Loucy (cell line): Measurements from ENCODE around the gene L1CAM.
A peak's percentile ranks its signal among the peaks of the same experiment; 100 is the strongest.

Source experiments
- H2AFZ ChIP-seq: fragments of 200-600 bp; sonication (generic); 2 replicates; pipeline ENCODE4 v1.6.0; 2016; ENCODE audit warnings: antibody characterized with exemption, mild to moderate bottlenecking, low read length, moderate library complexity
- H3F3A ChIP-seq: fragments of 200-600 bp; 2 replicates; pipeline ENCODE4 v1.6.0; 2016; ENCODE audit warnings: antibody characterized with exemption, low read depth, mild to moderate bottlenecking
- H3K27me3 ChIP-seq: fragments of 200-600 bp; sonication (generic); 2 replicates; pipeline ENCODE4 v1.6.1; 2014; ENCODE audit warnings: low read length, mild to moderate bottlenecking; ENCODE audit not compliant: insufficient read depth, poor library complexity, severe bottlenecking
- H3K36me3 ChIP-seq: fragments of 200-600 bp; sonication (generic); 2 replicates; pipeline ENCODE4 v1.6.1; 2016; ENCODE audit warnings: low read length; ENCODE audit not compliant: insufficient read depth
- H3K4me1 ChIP-seq: fragments of 200-600 bp; sonication (generic); 2 replicates; pipeline ENCODE4 v1.5.1; 2014; ENCODE audit warnings: low read length, mild to moderate bottlenecking; ENCODE audit not compliant: insufficient read depth, poor library complexity, severe bottlenecking
- H3K4me2 ChIP-seq: fragments of 200-600 bp; sonication (generic); 2 replicates; pipeline ENCODE4 v1.6.0; 2014; ENCODE audit warnings: antibody characterized with exemption, low read length, low read depth, mild to moderate bottlenecking; ENCODE audit not compliant: poor library complexity, severe bottlenecking
- H3K4me3 ChIP-seq: fragments of 200-600 bp; sonication (generic); 2 replicates; pipeline ENCODE4 v1.5.1; 2014; ENCODE audit warnings: low read length, mild to moderate bottlenecking, mixed read lengths; ENCODE audit not compliant: poor library complexity, severe bottlenecking
- H3K79me2 ChIP-seq: fragments of 200-600 bp; sonication (generic); 2 replicates; pipeline ENCODE4 v1.6.1; 2014; ENCODE audit warnings: low read length; ENCODE audit not compliant: insufficient read depth
- H3K9ac ChIP-seq: fragments of 200-600 bp; sonication (generic); 2 replicates; pipeline ENCODE4 v1.6.0; 2014; ENCODE audit warnings: mild to moderate bottlenecking, low read depth, low read length, moderate library complexity; ENCODE audit not compliant: poor library complexity, severe bottlenecking
- H3K9me2 ChIP-seq: fragments of 200-600 bp; sonication (generic); replicated peaks from 2 replicates; pipeline ENCODE4 v1.6.1; 2016; ENCODE audit warnings: low read depth, low read length, mixed read lengths
- H3K9me3 ChIP-seq: fragments of 200-600 bp; sonication (generic); 2 replicates; pipeline ENCODE4 v1.6.1; 2014; ENCODE audit warnings: mild to moderate bottlenecking, antibody characterized with exemption, low read length, low read depth; ENCODE audit not compliant: insufficient read depth
- H4K20me1 ChIP-seq: fragments of 200-600 bp; sonication (generic); 2 replicates; pipeline ENCODE4 v1.6.0; 2014; ENCODE audit warnings: antibody characterized with exemption, low read length, mild to moderate bottlenecking; ENCODE audit not compliant: insufficient read depth, poor library complexity, severe bottlenecking
- CTCF ChIP-seq: fragments of 200-600 bp; sonication (generic); conservative IDR thresholded peaks from 2 replicates; pipeline ENCODE4 v1.5.1; 2014; ENCODE audit warnings: mild to moderate bottlenecking, antibody characterized with exemption, low read length
- EZH2phosphoT487 ChIP-seq: fragments of 200-600 bp; IDR thresholded peaks from 2 replicates; pipeline ENCODE4 v1.6.1; 2018; ENCODE audit warnings: antibody characterized with exemption, mild to moderate bottlenecking, moderate library complexity, borderline replicate concordance

L1CAM gene

GRCh38 chrX:153878969-153879653 is 6.9 kb downstream of the L1CAM start:
- H3K9me3 ChIP-seq: no peaks in the 10 kb centered on the region
- H2AFZ ChIP-seq: no peak overlapping the region
- no peaks in the 10 kb centered on the region for H3K27me3 ChIP-seq
- no peak overlapping the region for H3K4me2 ChIP-seq
- no peaks in the 10 kb centered on the region for H3F3A ChIP-seq
- TF ChIP-seq EZH2phosphoT487 (no peak), CTCF (no peak)
- H3K9me2 ChIP-seq: no peaks in the 10 kb centered on the region
- peaks cover 16% of the 10 kb centered on the region for H3K4me1 ChIP-seq
- H4K20me1 ChIP-seq: no peaks in the 10 kb centered on the region
- H3K79me2 ChIP-seq: no peaks in the 10 kb centered on the region
- H3K9ac ChIP-seq: no peak overlapping the region
- H3K4me3 ChIP-seq: no peak overlapping the region
- no peaks in the 10 kb centered on the region for H3K36me3 ChIP-seq

GRCh38 chrX:153878345-153878744 is 7.6 kb downstream of the L1CAM start:
- no peaks in the 10 kb centered on the region for H3F3A ChIP-seq
- peaks cover 16% of the 10 kb centered on the region for H3K4me1 ChIP-seq
- peak overlapping the region; percentile 20 for H3K4me2 ChIP-seq
- no peaks in the 10 kb centered on the region for H3K9me3 ChIP-seq
- H3K27me3 ChIP-seq: no peaks in the 10 kb centered on the region
- no peak overlapping the region for H2AFZ ChIP-seq
- no peak overlapping the region for H3K4me3 ChIP-seq
- H3K36me3 ChIP-seq: no peaks in the 10 kb centered on the region
- TF ChIP-seq EZH2phosphoT487 (no peak), CTCF (no peak)
- no peak overlapping the region for H3K9ac ChIP-seq
- H3K9me2 ChIP-seq: no peaks in the 10 kb centered on the region
- no peaks in the 10 kb centered on the region for H4K20me1 ChIP-seq
- no peaks in the 10 kb centered on the region for H3K79me2 ChIP-seq

GRCh38 chrX:153877571-153878261 is 8.3 kb downstream of the L1CAM start:
- Histone ChIP-seq H3K4me3 (no peak overlapping the region), H3K4me1 (peaks cover 16% of the 10 kb centered on the region), H3K9me3 (no peaks in the 10 kb centered on the region), H3K9me2 (no peaks in the 10 kb centered on the region), H3K27me3 (no peaks in the 10 kb centered on the region), H3K4me2 (peak overlapping the region; percentile 20), H2AFZ (no peak overlapping the region), H4K20me1 (no peaks in the 10 kb centered on the region), H3K36me3 (no peaks in the 10 kb centered on the region), H3K79me2 (no peaks in the 10 kb centered on the region), H3F3A (no peaks in the 10 kb centered on the region), H3K9ac (no peak overlapping the region)
- TF ChIP-seq EZH2phosphoT487: no peak
- no peak for TF ChIP-seq CTCF
